HepG2 (cell line): ENCODE results near the gene VPREB1. TPM values are rescaled to one million over a fixed set of nuclear protein-coding genes. Genes with fewer than 3 reads are reported as not detected.

Experiments used
- ATAC-seq: fragments of 200-7000 bp; cut with Tn5 transposase; 3 replicates; pipeline ENCODE4 v1.9.1; 2020; ENCODE audit warnings: mild to moderate bottlenecking, moderate library complexity
- BruUV-seq: library from RNA; stranded (reverse); fragments of 400-500 nt; replicated peaks from 2 replicates; lab custom pipeline; 2021; lab: Mats Ljungman, UMichigan
- CTCF ChIA-PET: fragments of 300-600 bp; formaldehyde crosslinking; extraction: SDS; loops from one replicate; lab custom pipeline; 2021; ENCODE audit warnings: low total read pairs, inconsistent platforms, low intra/inter-chr PET ratio; lab: Yijun Ruan, JAX
- POLR2A ChIA-PET: fragments of 350-600 bp; sonication (Branson Sonifier 250); formaldehyde crosslinking; loops from one replicate; lab custom pipeline; 2020; ENCODE audit warnings: antibody characterized with exemption, inconsistent platforms; lab: Yijun Ruan, JAX
- DNase-seq: peaks from one replicate; pipeline ENCODE4 v3.0.0-alpha.2; 2015; ENCODE audit warnings: low spot score
- FAIRE-seq: peaks from 3 replicates; lab custom pipeline; 2011; peaks lifted over from hg19 to GRCh38; lab: Jason Lieb, UNC
- H2AFZ ChIP-seq: one replicate; pipeline ENCODE4 v1.6.1; 2011; ENCODE audit warnings: low read length, inconsistent platforms
- H3K27ac ChIP-seq: fragments of 300-600 bp; 3 replicates; pipeline ENCODE4 v1.8.0; 2011; ENCODE audit warnings: mixed run types, mild to moderate bottlenecking, mixed read lengths, low read length, inconsistent platforms; ENCODE audit not compliant: insufficient read depth; ENCODE audit errors: extremely low read length
- H3K27me3 ChIP-seq, 2 experiments: fragments of 200-600 bp in 1 of 2; 2 replicates in 1 of 2; 3 replicates in 1 of 2; pipeline versions ENCODE4 v1.6.0 to v1.8.0; 2011; ENCODE audit warnings: low read length in 2 of 2, mild to moderate bottlenecking in 2 of 2, moderate library complexity in 2 of 2, inconsistent platforms in 1 of 2; ENCODE audit not compliant: insufficient read depth in 2 of 2, control insufficient read depth in 1 of 2
- H3K36me3 ChIP-seq, 2 experiments: fragments of 200-600 bp in 1 of 2; replicated peaks in 1 of 2; 2 replicates in 1 of 2; 3 replicates in 1 of 2; pipeline versions ENCODE4 v1.5.1 to v1.8.0; 2011; ENCODE audit warnings: low read length in 2 of 2, inconsistent platforms in 1 of 2; ENCODE audit not compliant: insufficient read depth in 2 of 2, control insufficient read depth in 1 of 2
- H3K4me1 ChIP-seq: 2 replicates; pipeline ENCODE4 v1.5.1; 2012; ENCODE audit warnings: low read length, inconsistent platforms; ENCODE audit not compliant: insufficient read depth
- H3K4me2 ChIP-seq: 2 replicates; pipeline ENCODE4 v1.6.0; 2011; ENCODE audit warnings: low read depth, low read length, inconsistent platforms
- H3K4me3 ChIP-seq, 3 experiments: fragments of 200-600 bp in 1 of 3; sonication (generic), shearing (Covaris generic) in 1 of 3; replicated peaks in 1 of 3; 2 replicates each; pipeline ENCODE4 v1.5.1; 2011 to 2016; ENCODE audit warnings: low read length in 3 of 3, inconsistent platforms in 2 of 3, low read depth in 2 of 3, mild to moderate bottlenecking in 2 of 3, control low read depth in 1 of 3, mixed read lengths in 1 of 3; ENCODE audit not compliant: insufficient read depth in 1 of 3
- H3K79me2 ChIP-seq: one replicate; pipeline ENCODE4 v1.6.1; 2011; ENCODE audit warnings: low read length, inconsistent platforms; ENCODE audit not compliant: insufficient read depth
- H3K9ac ChIP-seq: 2 replicates; pipeline ENCODE4 v1.6.0; 2011; ENCODE audit warnings: mild to moderate bottlenecking, low read depth, low read length, inconsistent platforms; ENCODE audit not compliant: insufficient read depth
- H3K9me3 ChIP-seq: 2 replicates; pipeline ENCODE4 v1.5.1; 2012; ENCODE audit warnings: mild to moderate bottlenecking, low read length
- H4K20me1 ChIP-seq: 2 replicates; pipeline ENCODE4 v1.6.0; 2011; ENCODE audit warnings: inconsistent platforms, mild to moderate bottlenecking, low read length, moderate library complexity; ENCODE audit not compliant: insufficient read depth
- NFE2L1 ChIP-seq: sonication (generic); formaldehyde crosslinking; IDR thresholded peaks from 2 replicates; pipeline ENCODE4 v1.4.0; 2020; ENCODE audit warnings: missing genetic modification reagents, mild to moderate bottlenecking, borderline replicate concordance
- SMARCE1 ChIP-seq: fragments of 450-650 bp; IDR thresholded peaks from 2 replicates; pipeline ENCODE4 v1.6.1; 2017; ENCODE audit warnings: borderline replicate concordance
- STAG1 ChIP-seq: sonication (generic); formaldehyde crosslinking; IDR thresholded peaks from 2 replicates; pipeline ENCODE4 v1.4.0; 2020; ENCODE audit warnings: missing genetic modification reagents
- SUZ12 ChIP-seq: fragments of 150-350 bp; IDR thresholded peaks from 2 replicates; pipeline ENCODE4 v1.6.1; 2014; ENCODE audit warnings: low read depth, low read length
- THAP11 ChIP-seq: IDR thresholded peaks from 2 replicates; pipeline ENCODE4 v1.6.1; 2016; ENCODE audit warnings: missing biosample characterization, missing genetic modification reagents
- ZNF34 ChIP-seq: sonication (generic); formaldehyde crosslinking; IDR thresholded peaks from 2 replicates; pipeline ENCODE4 v1.4.0; 2020; ENCODE audit warnings: mild to moderate bottlenecking, missing genetic modification reagents, borderline replicate concordance
- ZNF879 ChIP-seq: sonication (generic); formaldehyde crosslinking; IDR thresholded peaks from 2 replicates; pipeline ENCODE4 v1.8.1; 2023; ENCODE audit warnings: missing genetic modification reagents
- WGBS: methylation state at CpG from one replicate; pipeline ENCODE4 v1.1.6; 2017; ENCODE audit warnings: low lambda C conversion rate; 5-methylcytosine and 5-hydroxymethylcytosine counted together
- in situ Hi-C: cut with HindIII; loops from 2 replicates; pipeline ENCODE4 v1.10.0; 2017; ENCODE audit warnings: low pct_unique_long_range_greater_than_20kb; ENCODE audit not compliant: extremely low pct_ligation_motif_present
- intact Hi-C: fragments of 100-400 bp; cut with micrococcal nuclease; formaldehyde crosslinking; loops from one replicate; pipeline ENCODE4 v1.10.0; 2022; ENCODE audit not compliant: unreplicated experiment
- polyA plus RNA-seq, 8 experiments: library from polyadenylated mRNA; depleted of rRNA in 3 of 8; stranded (reverse) in 7 of 8; unstranded in 1 of 8; fragments of >200 nt; fragmentation: Illumina TruSeq in 4 of 8; extraction: Trizol in 4 of 8; gene quantifications; 2 replicates each; pipeline versions ENCODE4 v1.2.1 to v1.2.3, GENCODE V29; 2011 to 2016; ENCODE audit warnings: low read depth in 4 of 8, missing spikeins in 1 of 8, mixed read lengths in 1 of 8; ENCODE audit not compliant: insufficient read depth in 1 of 8
- total RNA-seq, 5 experiments: library from RNA; depleted of rRNA; stranded (reverse); fragments of >200 nt; fragmentation: Illumina TruSeq; extraction: Trizol; gene quantifications; 2 replicates each; pipeline ENCODE4 v1.2.3, GENCODE V29; 2016; ENCODE audit warnings: low read depth in 1 of 5
- TF ChIP-seq, protein P1 (sequence below): sonication (generic); formaldehyde crosslinking; IDR thresholded peaks from 2 replicates; pipeline ENCODE4 v1.4.0; 2020; ENCODE audit warnings: missing genetic modification reagents, mild to moderate bottlenecking, borderline replicate concordance
- TF ChIP-seq, protein P2 (sequence below): sonication (generic); formaldehyde crosslinking; IDR thresholded peaks from 2 replicates; pipeline ENCODE4 v1.4.0; 2020; ENCODE audit warnings: missing genetic modification reagents
- TF ChIP-seq, protein P3 (sequence below): sonication (generic); formaldehyde crosslinking; IDR thresholded peaks from 2 replicates; pipeline ENCODE4 v1.8.0; 2022; ENCODE audit warnings: missing genetic modification reagents, mild to moderate bottlenecking, inconsistent platforms, borderline replicate concordance
- TF ChIP-seq, protein P4 (sequence below): sonication (generic); formaldehyde crosslinking; IDR thresholded peaks from 2 replicates; pipeline ENCODE4 v1.4.0; 2020; ENCODE audit warnings: low read depth, mild to moderate bottlenecking, missing genetic modification reagents
- TF ChIP-seq, protein P5 (sequence below): sonication (generic); formaldehyde crosslinking; IDR thresholded peaks from 2 replicates; pipeline ENCODE4 v1.4.0; 2020; ENCODE audit warnings: missing genetic modification reagents
- TF ChIP-seq, protein P6 (sequence below): IDR thresholded peaks from 2 replicates; pipeline ENCODE4 v1.6.1; 2012; ENCODE audit warnings: low read length, improper control_type of control experiment

Gene VPREB1
- total and polyA plus RNA-seq, 2 of the 13 experiments (the other 11 are each of a cell fraction or from before 2014, with no cell fraction given): not detected

DNA sequence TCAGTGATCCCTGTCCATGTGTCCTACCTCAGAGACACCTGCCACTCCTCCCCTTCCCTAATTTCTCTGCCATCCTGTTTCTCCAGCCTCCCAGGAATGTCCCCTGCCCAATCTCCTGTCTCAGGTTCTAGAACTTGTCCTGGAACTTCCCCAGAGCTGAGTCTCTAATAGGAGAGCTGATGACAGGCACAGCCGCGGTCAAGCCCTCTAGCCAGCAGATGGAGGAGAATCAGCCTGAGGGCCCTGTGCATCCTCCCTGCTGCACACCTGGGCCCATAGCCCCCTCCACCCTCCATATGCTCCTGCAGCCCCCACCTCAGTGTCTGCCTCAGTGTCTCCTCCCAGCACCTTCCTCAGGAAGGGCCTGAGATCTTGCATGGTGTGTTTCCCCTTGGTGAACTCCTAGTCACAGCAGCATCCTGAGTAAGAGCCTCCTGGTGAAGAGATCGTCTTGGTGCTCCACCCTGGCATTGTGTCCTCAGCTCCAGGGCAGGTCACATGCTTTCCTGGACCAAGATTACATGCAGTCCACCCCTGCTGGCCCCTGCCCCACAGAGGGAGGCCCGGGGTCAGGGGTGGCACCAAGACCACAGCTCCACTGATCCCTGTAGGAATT, 43.9 kb upstream of the VPREB1 start:
- Histone ChIP-seq H3K9ac (no peak overlapping the region), H3K4me2 (no peak overlapping the region), H3K4me3 (no peak overlapping the region), H3K27me3 (peaks cover 1 to 32% of the 10 kb centered on the region in 2 experiments), H4K20me1 (no peaks in the 10 kb centered on the region), H3K9me3 (no peaks in the 10 kb centered on the region), H3K27ac (no peak overlapping the region), H3K36me3 (no peaks in the 10 kb centered on the region), H2AFZ (no peak overlapping the region), H3K79me2 (no peaks in the 10 kb centered on the region), H3K4me1 (no peaks in the 10 kb centered on the region)
- DNase-seq: no peak
- POLR2A ChIA-PET: no interaction called here
- no peak for FAIRE-seq
- no TSS peak for BruUV-seq
- ATAC-seq: no peak; the same call in 2 of the 3 replicates
- TF ChIP-seq STAG1 (CRISPR knock-in tag): no peak
- no peak for TF ChIP-seq NFE2L1 (CRISPR knock-in tag)
- TF ChIP-seq, protein P1, sequence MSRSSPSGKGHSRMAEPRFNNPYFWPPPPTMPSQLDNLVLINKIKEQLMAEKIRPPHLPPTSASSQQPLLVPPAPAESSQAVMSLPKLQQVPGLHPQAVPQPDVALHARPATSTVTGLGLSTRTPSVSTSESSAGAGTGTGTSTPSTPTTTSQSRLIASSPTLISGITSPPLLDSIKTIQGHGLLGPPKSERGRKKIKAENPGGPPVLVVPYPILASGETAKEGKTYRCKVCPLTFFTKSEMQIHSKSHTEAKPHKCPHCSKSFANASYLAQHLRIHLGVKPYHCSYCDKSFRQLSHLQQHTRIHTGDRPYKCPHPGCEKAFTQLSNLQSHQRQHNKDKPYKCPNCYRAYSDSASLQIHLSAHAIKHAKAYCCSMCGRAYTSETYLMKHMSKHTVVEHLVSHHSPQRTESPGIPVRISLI (CRISPR knock-in tag): no peak
- no peak for TF ChIP-seq SUZ12
- no peak for TF ChIP-seq ZNF879 (CRISPR knock-in tag)
- TF ChIP-seq, protein P2, sequence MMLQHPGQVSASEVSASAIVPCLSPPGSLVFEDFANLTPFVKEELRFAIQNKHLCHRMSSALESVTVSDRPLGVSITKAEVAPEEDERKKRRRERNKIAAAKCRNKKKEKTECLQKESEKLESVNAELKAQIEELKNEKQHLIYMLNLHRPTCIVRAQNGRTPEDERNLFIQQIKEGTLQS (CRISPR knock-in tag): no peak
- TF ChIP-seq SMARCE1: no peak
- TF ChIP-seq ZNF34 (CRISPR knock-in tag): no peak
- TF ChIP-seq, protein P3, sequence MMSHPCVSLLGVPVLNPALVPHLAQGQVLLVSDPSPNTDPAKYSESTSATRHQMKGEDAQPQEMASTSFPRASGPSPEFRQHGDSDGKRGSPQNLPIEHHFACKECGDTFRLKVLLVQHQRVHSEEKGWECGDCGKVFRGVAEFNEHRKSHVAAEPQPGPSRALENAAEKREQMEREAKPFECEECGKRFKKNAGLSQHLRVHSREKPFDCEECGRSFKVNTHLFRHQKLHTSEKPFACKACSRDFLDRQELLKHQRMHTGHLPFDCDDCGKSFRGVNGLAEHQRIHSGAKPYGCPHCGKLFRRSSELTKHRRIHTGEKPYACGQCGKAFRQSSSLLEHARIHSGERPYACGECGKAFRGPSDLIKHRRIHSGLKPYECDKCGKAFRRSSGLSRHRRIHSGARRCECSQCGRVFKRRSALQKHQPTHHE: no peak
- TF ChIP-seq, protein P4, sequence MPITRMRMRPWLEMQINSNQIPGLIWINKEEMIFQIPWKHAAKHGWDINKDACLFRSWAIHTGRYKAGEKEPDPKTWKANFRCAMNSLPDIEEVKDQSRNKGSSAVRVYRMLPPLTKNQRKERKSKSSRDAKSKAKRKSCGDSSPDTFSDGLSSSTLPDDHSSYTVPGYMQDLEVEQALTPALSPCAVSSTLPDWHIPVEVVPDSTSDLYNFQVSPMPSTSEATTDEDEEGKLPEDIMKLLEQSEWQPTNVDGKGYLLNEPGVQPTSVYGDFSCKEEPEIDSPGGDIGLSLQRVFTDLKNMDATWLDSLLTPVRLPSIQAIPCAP (CRISPR knock-in tag): no peak
- TF ChIP-seq THAP11 (CRISPR knock-in tag): no peak
- TF ChIP-seq, protein P5, sequence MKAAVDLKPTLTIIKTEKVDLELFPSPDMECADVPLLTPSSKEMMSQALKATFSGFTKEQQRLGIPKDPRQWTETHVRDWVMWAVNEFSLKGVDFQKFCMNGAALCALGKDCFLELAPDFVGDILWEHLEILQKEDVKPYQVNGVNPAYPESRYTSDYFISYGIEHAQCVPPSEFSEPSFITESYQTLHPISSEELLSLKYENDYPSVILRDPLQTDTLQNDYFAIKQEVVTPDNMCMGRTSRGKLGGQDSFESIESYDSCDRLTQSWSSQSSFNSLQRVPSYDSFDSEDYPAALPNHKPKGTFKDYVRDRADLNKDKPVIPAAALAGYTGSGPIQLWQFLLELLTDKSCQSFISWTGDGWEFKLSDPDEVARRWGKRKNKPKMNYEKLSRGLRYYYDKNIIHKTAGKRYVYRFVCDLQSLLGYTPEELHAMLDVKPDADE (CRISPR knock-in tag): no peak
- TF ChIP-seq, protein P6, sequence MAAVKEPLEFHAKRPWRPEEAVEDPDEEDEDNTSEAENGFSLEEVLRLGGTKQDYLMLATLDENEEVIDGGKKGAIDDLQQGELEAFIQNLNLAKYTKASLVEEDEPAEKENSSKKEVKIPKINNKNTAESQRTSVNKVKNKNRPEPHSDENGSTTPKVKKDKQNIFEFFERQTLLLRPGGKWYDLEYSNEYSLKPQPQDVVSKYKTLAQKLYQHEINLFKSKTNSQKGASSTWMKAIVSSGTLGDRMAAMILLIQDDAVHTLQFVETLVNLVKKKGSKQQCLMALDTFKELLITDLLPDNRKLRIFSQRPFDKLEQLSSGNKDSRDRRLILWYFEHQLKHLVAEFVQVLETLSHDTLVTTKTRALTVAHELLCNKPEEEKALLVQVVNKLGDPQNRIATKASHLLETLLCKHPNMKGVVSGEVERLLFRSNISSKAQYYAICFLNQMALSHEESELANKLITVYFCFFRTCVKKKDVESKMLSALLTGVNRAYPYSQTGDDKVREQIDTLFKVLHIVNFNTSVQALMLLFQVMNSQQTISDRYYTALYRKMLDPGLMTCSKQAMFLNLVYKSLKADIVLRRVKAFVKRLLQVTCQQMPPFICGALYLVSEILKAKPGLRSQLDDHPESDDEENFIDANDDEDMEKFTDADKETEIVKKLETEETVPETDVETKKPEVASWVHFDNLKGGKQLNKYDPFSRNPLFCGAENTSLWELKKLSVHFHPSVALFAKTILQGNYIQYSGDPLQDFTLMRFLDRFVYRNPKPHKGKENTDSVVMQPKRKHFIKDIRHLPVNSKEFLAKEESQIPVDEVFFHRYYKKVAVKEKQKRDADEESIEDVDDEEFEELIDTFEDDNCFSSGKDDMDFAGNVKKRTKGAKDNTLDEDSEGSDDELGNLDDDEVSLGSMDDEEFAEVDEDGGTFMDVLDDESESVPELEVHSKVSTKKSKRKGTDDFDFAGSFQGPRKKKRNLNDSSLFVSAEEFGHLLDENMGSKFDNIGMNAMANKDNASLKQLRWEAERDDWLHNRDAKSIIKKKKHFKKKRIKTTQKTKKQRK: no peak
- in situ Hi-C loops: loop anchor here (25.0 kb wide), 1 partner anchor 137 kb away; no protein-coding TSS in a partner anchor
- intact Hi-C loops: no loop called here
- CTCF ChIA-PET: no interaction called here
- WGBS: 48% methylated on average over 4 of the region's 4 CpGs
